GM12878 (cell line): ENCODE results near the gene MEGF9.

Experiments used
- CBFB ChIP-seq: IDR thresholded peaks from 2 replicates; pipeline ENCODE4 v1.6.1; 2016; ENCODE audit warnings: antibody characterized with exemption, low read depth
- EZH2 ChIP-seq: IDR thresholded peaks from 2 replicates; pipeline ENCODE4 v1.6.1; 2012; ENCODE audit warnings: low read depth, mild to moderate bottlenecking, control low read depth, inconsistent platforms, low read length, borderline replicate concordance; ENCODE audit not compliant: control insufficient read depth
- JUND ChIP-seq: IDR thresholded peaks from 2 replicates; pipeline ENCODE4 v1.6.1; 2012; ENCODE audit warnings: low read depth, mild to moderate bottlenecking, low read length, improper control_type of control experiment, moderate library complexity
- NBN ChIP-seq: fragments of 450-650 bp; IDR thresholded peaks from 2 replicates; pipeline ENCODE4 v1.6.1; 2016
- RELA ChIP-seq: fragments of 450-650 bp; IDR thresholded peaks from 2 replicates; pipeline ENCODE4 v1.8.0; 2014; ENCODE audit warnings: borderline replicate concordance; ENCODE audit not compliant: partially characterized antibody
- SREBF1 ChIP-seq: IDR thresholded peaks from 2 replicates; pipeline ENCODE4 v1.6.1; 2012; ENCODE audit warnings: mild to moderate bottlenecking, low read length
- SREBF2 ChIP-seq: IDR thresholded peaks from 2 replicates; pipeline ENCODE4 v1.6.1; 2012; ENCODE audit warnings: mild to moderate bottlenecking, low read length
- TAF1 ChIP-seq: IDR thresholded peaks from 2 replicates; pipeline ENCODE4 v1.6.1; 2011; ENCODE audit warnings: mild to moderate bottlenecking, low read depth, low read length, borderline replicate concordance
- TF ChIP-seq, protein P1 (sequence below), 3 experiments: IDR thresholded peaks in 2 of 3; conservative IDR thresholded peaks in 1 of 3; 2 replicates each; pipeline ENCODE4 v1.5.1; 2011; ENCODE audit warnings: low read depth in 3 of 3, low read length in 3 of 3, mild to moderate bottlenecking in 3 of 3, control low read depth in 2 of 3, moderate library complexity in 2 of 3, inconsistent platforms in 1 of 3, mixed read lengths in 1 of 3; ENCODE audit not compliant: control insufficient read depth in 2 of 3, insufficient read depth in 1 of 3; ENCODE audit errors: extremely low read depth in 1 of 3

DNA sequence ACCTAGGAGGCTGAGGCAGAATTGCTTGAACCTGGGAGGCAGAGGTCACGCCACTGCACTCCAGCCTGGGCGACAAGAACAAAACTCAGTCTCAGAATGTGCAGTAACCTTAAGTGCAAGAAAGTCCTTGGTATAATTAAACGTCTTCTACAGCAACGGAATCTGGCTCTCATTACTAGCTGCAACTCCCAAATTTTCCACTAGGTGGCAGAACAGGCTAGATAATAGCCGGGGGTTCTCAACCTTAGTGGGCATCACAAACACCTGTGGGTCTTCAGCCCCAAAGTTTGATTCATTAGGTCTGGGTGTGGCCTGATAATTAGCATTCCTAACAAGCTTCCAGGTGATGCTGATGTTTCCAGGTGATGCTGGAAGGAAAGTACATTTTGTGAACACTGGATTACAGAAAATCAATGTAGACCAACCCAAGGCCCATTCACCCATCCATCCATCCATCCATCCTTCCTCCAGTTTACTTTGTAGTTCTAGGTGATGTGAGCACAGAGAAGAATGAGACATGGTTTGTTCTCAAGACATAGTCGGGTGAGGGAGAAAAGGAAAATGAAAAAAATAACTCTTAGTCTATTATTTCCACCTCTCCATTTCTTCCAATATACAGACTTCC, 41.7 kb upstream of the MEGF9 start:
- TF ChIP-seq RELA (no peak), TAF1 (no peak), SREBF1 (no peak), EZH2 (no peak), CBFB (no peak), SREBF2 (no peak), NBN (no peak), JUND (no peak)
- TF ChIP-seq, protein P1, sequence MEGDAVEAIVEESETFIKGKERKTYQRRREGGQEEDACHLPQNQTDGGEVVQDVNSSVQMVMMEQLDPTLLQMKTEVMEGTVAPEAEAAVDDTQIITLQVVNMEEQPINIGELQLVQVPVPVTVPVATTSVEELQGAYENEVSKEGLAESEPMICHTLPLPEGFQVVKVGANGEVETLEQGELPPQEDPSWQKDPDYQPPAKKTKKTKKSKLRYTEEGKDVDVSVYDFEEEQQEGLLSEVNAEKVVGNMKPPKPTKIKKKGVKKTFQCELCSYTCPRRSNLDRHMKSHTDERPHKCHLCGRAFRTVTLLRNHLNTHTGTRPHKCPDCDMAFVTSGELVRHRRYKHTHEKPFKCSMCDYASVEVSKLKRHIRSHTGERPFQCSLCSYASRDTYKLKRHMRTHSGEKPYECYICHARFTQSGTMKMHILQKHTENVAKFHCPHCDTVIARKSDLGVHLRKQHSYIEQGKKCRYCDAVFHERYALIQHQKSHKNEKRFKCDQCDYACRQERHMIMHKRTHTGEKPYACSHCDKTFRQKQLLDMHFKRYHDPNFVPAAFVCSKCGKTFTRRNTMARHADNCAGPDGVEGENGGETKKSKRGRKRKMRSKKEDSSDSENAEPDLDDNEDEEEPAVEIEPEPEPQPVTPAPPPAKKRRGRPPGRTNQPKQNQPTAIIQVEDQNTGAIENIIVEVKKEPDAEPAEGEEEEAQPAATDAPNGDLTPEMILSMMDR (IDR thresholded peaks at IDR 0.05 in 2 of 3, conservative IDR thresholded peaks at IDR 0.05 in 1 of 3; ENCODE audit: control insufficient read depth in 2 of 3, extremely low read depth in 1 of 3, insufficient read depth in 1 of 3, low read depth in 3 of 3, low read length in 3 of 3): peak; percentile 65 to 88 (median 84); a peak in 5 of 6 replicates
